Measurements from ENCODE around the gene TRMT61A.

- TF ChIP-seq EZH2 (IDR thresholded peaks at IDR 0.05; ENCODE audit: insufficient read depth, poor library complexity, severe bottlenecking) = no peak
- TF ChIP-seq EZH2phosphoT487 (IDR thresholded peaks at IDR 0.05; ENCODE audit: insufficient read depth, low read depth) = no peak
These were observed 13.0 kb downstream of the TRMT61A start for GRCh38 chr14:103541709-103542604.
